Measurements from ENCODE around the gene ZNF846.

DNA sequence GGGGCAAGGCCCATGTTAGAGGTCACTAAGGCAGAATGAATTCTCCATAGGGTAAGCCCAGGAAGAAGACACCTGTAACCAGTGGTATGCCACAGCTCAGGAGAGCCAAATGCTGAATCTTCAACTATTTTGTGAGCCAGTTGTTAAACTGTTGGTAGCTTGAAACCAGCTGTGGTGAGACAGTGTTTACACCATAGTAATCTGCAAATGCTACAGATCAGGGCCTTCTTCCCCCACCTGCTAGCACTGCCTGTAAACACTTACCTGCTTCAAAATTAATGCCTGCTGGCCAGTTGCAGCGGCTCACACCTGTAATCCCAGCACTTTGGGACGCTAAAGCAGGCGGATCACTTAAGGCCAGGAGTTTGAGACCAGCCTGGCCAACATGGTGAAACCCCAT lies 38.3 kb upstream of the ZNF846 start:
- no peak for TF ChIP-seq HDGF (IDR thresholded peaks at IDR 0.05; ENCODE audit: borderline replicate concordance)
- no peak for TF ChIP-seq SP1 (IDR thresholded peaks at IDR 0.05)
- no peak for TF ChIP-seq NFRKB (IDR thresholded peaks at IDR 0.05)
- no peak for TF ChIP-seq FOXA1 (IDR thresholded peaks at IDR 0.05)
- no peak for TF ChIP-seq FOXM1 (IDR thresholded peaks at IDR 0.05; ENCODE audit: borderline replicate concordance)
- no peak for TF ChIP-seq SUZ12 (IDR thresholded peaks at IDR 0.05)
- TF ChIP-seq ARNT (IDR thresholded peaks at IDR 0.05) = no peak
- no peak for TF ChIP-seq FOXK2 (IDR thresholded peaks at IDR 0.05)
- no peak for TF ChIP-seq L3MBTL2 (conservative IDR thresholded peaks at IDR 0.05)
- no peak for TF ChIP-seq BHLHE40 (IDR thresholded peaks at IDR 0.05; ENCODE audit: borderline replicate concordance)
- no peak for TF ChIP-seq CTBP1 (IDR thresholded peaks at IDR 0.05; ENCODE audit: borderline replicate concordance)
- TF ChIP-seq ELF4 (IDR thresholded peaks at IDR 0.05) = no peak
